Measurements from ENCODE around the gene FSTL5.

DNA sequence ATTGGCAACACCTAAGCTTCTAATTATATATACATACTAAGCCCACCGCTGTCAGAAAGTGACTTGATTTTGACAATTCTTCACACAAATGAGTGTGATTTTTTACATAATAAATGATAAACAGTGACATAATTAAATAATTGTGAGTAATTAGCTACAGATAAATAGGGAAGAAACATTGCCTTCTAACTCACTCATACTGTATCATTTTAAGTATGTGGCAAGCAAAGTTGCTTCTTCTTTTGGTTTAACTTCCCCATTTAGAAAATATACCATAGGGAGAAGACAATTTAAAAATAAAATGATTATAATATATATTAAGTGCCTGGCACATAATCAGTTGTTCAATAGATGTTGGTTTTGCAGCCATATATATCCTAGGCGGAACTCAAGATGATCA, 644.2 kb downstream of the FSTL5 start:
- TF ChIP-seq EZH2 (IDR thresholded peaks at IDR 0.05; ENCODE audit: borderline replicate concordance, low read length) = no peak
- TF ChIP-seq, protein P1, sequence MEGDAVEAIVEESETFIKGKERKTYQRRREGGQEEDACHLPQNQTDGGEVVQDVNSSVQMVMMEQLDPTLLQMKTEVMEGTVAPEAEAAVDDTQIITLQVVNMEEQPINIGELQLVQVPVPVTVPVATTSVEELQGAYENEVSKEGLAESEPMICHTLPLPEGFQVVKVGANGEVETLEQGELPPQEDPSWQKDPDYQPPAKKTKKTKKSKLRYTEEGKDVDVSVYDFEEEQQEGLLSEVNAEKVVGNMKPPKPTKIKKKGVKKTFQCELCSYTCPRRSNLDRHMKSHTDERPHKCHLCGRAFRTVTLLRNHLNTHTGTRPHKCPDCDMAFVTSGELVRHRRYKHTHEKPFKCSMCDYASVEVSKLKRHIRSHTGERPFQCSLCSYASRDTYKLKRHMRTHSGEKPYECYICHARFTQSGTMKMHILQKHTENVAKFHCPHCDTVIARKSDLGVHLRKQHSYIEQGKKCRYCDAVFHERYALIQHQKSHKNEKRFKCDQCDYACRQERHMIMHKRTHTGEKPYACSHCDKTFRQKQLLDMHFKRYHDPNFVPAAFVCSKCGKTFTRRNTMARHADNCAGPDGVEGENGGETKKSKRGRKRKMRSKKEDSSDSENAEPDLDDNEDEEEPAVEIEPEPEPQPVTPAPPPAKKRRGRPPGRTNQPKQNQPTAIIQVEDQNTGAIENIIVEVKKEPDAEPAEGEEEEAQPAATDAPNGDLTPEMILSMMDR (conservative IDR thresholded peaks at IDR 0.05 in 1 of 2, IDR thresholded peaks at IDR 0.05 in 1 of 2; ENCODE audit: extremely low read depth in 1 of 2, insufficient read depth in 1 of 2, low read depth in 1 of 2, low read length in 2 of 2) = no peak

Measured in mammary epithelial cell (primary cell).